ENCODE data around the gene WDR1. TPM values are rescaled to one million over a fixed set of nuclear protein-coding genes. Genes with fewer than 3 reads are reported as not detected.
A peak's percentile ranks its signal among the peaks of the same experiment; 100 is the strongest.

WDR1 gene
- total RNA-seq, 2 donors from 2014 or later, result 550 to 559 TPM

- Mint-ChIP-seq H3K27me3 (no peaks in the 10 kb centered on the region), H3K4me3 (peak overlapping the region; percentile 91), H3K9me3 (no peaks in the 10 kb centered on the region), H3K36me3 (peaks cover 27% of the 10 kb centered on the region), H3K4me1 (ENCODE audit: low read depth in 2 of 2) (peaks cover 70 to 72% of the 10 kb centered on the region in 2 donors), H3K27ac (peak overlapping the region; percentile 90 to 94)
- no peak for DNase-seq (ENCODE audit: low spot score)
- no peak for ATAC-seq
Observed at GRCh38 chr4:10114607-10115006, 2.0 kb downstream of the WDR1 start.

GRCh38 chr4:10114147-10114546 lies 2.5 kb downstream of the WDR1 start:
- Mint-ChIP-seq H3K36me3 (peaks cover 27% of the 10 kb centered on the region), H3K4me1 (ENCODE audit: low read depth in 2 of 2) (peaks cover 75 to 77% of the 10 kb centered on the region in 2 donors), H3K27me3 (no peaks in the 10 kb centered on the region), H3K27ac (peak overlapping the region; percentile 83 to 94), H3K4me3 (peak overlapping the region; percentile 91), H3K9me3 (no peaks in the 10 kb centered on the region)
- no peak for ATAC-seq
- no peak for DNase-seq (ENCODE audit: low spot score)

GRCh38 chr4:10113362-10114047 lies 3.1 kb downstream of the WDR1 start:
- peak overlapping the region; percentile 83 to 94 for H3K27ac Mint-ChIP-seq
- DNase-seq (ENCODE audit: low spot score) (no peak), ATAC-seq (no peak)
- no peaks in the 10 kb centered on the region for H3K27me3 Mint-ChIP-seq
- peaks cover 27% of the 10 kb centered on the region for H3K36me3 Mint-ChIP-seq
- peak overlapping the region; percentile 91 for H3K4me3 Mint-ChIP-seq
- no peaks in the 10 kb centered on the region for H3K9me3 Mint-ChIP-seq
- H3K4me1 Mint-ChIP-seq (ENCODE audit: low read depth in 2 of 2), result peaks cover 76 to 83% of the 10 kb centered on the region in 2 donors

DNA sequence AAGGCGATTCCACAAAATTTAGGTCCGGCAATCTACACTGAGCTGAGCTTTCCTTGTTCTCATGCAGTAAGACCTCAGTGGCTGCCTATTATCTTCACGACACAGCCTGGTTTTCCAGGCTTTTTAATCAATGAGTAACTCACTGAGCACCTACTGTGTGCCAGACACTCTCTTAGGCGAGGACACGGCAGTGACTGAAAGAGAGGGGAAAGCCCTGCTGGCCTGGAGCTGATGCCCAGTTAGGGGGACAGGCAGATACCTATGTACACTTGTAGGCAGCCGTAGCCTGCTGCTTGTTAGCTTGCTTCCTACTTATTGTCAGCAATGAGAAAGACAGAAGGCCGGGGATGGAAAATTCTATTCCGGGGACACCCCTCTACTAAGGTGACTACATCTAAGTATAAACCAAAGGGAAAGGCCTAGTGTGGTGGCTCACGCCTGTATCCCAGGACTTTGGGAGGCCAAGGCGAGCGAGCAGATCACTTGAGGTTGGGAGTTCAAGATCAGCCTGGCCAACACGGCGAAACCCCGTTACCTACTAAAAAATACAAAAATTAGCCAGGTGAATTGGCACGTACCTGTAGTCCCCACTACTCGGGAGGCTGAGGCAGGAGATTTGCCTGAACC lies 3.8 kb downstream of the WDR1 start:
- Mint-ChIP-seq H3K4me1 (ENCODE audit: low read depth in 2 of 2) (peaks cover 78 to 85% of the 10 kb centered on the region in 2 donors), H3K27me3 (no peaks in the 10 kb centered on the region), H3K36me3 (peaks cover 27% of the 10 kb centered on the region), H3K4me3 (peak overlapping the region; percentile 91), H3K27ac (peak overlapping the region; percentile 83 to 94), H3K9me3 (no peaks in the 10 kb centered on the region)
- no peak for DNase-seq (ENCODE audit: low spot score)
- ATAC-seq, result no peak

DNA sequence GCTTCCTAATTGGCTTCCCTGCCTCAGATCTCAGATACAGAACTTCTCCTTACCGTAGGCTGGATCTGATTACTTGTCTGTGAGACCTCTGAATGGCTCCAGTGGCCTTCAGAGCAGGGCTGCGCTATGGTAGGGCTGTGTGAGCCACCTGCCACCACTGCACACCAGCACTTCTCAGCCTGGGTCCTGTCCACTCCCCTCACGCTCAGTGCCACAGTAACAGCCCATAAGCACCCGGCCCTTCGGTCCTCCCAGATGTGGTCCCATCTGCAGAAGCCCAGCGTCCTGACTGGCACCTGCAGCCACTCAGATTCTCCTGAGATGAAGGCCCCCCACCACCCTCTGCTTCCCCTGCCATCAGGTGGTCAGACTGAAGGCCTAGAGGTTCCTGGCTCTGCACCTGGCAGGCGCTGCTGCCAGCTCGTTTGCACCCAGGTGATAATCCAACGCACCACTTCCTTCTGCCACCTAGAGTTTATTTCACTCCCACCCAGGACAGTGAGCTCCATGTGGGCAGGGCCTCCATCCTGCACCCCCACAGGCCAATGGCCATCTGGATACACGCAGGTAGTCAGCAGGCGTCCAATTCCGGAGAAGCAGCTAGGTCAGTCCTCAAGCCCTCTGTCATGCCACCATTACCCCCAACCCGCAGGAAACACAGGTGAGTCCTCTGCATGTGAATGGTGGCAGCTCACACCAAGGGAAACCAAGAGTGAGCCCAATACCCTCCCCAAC lies 5.4 kb downstream of the WDR1 start:
- ATAC-seq, result no peak
- Mint-ChIP-seq H3K4me1 (ENCODE audit: low read depth in 2 of 2) (peaks cover 79 to 85% of the 10 kb centered on the region in 2 donors), H3K4me3 (peak overlapping the region; percentile 76), H3K36me3 (peaks cover 27% of the 10 kb centered on the region), H3K27ac (peak overlapping the region; percentile 94 to 95), H3K27me3 (no peaks in the 10 kb centered on the region), H3K9me3 (no peaks in the 10 kb centered on the region)
- DNase-seq (ENCODE audit: low spot score), result no peak

- Mint-ChIP-seq H3K27me3 (no peaks in the 10 kb centered on the region), H3K4me3 (peak overlapping the region; percentile 76), H3K27ac (peak overlapping the region; percentile 94 to 95), H3K36me3 (peaks cover 28% of the 10 kb centered on the region), H3K9me3 (no peaks in the 10 kb centered on the region), H3K4me1 (ENCODE audit: low read depth in 2 of 2) (peaks cover 85 to 92% of the 10 kb centered on the region in 2 donors)
- DNase-seq (ENCODE audit: low spot score) (no peak), ATAC-seq (no peak)
Observed at GRCh38 chr4:10109995-10110670, 6.5 kb downstream of the WDR1 start.

GRCh38 chr4:10108818-10109783 lies 7.5 kb downstream of the WDR1 start:
- DNase-seq (ENCODE audit: low spot score), result no peak
- peak overlapping the region; percentile 76 for H3K4me3 Mint-ChIP-seq
- H3K27ac Mint-ChIP-seq, result peak overlapping the region; percentile 94 to 95
- ATAC-seq, result peak in 1 of 2 donors; percentile 29
- no peaks in the 10 kb centered on the region for H3K27me3 Mint-ChIP-seq
- H3K9me3 Mint-ChIP-seq, result no peaks in the 10 kb centered on the region
- peaks cover 89 to 92% of the 10 kb centered on the region in 2 donors for H3K4me1 Mint-ChIP-seq (ENCODE audit: low read depth in 2 of 2)
- peaks cover 22% of the 10 kb centered on the region for H3K36me3 Mint-ChIP-seq

DNA sequence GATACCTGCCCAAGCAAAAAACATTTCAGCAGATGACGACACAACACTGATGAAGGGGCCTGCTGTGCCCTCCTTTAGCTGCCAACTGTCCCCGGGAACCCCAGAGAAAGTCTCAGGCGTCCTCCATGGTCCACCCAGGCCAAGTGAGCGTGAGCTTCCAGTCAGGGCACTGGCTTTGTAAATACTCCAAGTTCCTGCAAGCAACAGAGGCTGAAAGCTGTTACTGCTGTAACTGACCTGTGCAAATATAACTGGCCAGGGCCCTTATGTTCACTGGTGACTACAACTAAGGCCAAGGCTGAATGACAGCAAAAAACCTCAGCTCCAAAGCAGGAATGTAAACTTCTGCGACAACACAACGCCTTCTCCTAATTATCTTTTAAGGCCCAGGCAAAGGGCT lies 8.2 kb downstream of the WDR1 start:
- peaks cover 86 to 89% of the 10 kb centered on the region in 2 donors for H3K4me1 Mint-ChIP-seq (ENCODE audit: low read depth in 2 of 2)
- no peaks in the 10 kb centered on the region for H3K27me3 Mint-ChIP-seq
- ATAC-seq, result no peak
- H3K36me3 Mint-ChIP-seq, result peaks cover 16% of the 10 kb centered on the region
- H3K27ac Mint-ChIP-seq, result peak overlapping the region; percentile 94 to 95
- peak overlapping the region; percentile 76 for H3K4me3 Mint-ChIP-seq
- H3K9me3 Mint-ChIP-seq, result no peaks in the 10 kb centered on the region
- no peak for DNase-seq (ENCODE audit: low spot score)

GRCh38 chr4:10107111-10108091 lies 9.2 kb downstream of the WDR1 start:
- H3K27ac Mint-ChIP-seq, result peak overlapping the region; percentile 94 to 95
- ATAC-seq (no peak), DNase-seq (ENCODE audit: low spot score) (no peak)
- no peaks in the 10 kb centered on the region for H3K9me3 Mint-ChIP-seq
- no peaks in the 10 kb centered on the region for H3K27me3 Mint-ChIP-seq
- peak overlapping the region; percentile 76 for H3K4me3 Mint-ChIP-seq
- H3K4me1 Mint-ChIP-seq (ENCODE audit: low read depth in 2 of 2), result peaks cover 88 to 91% of the 10 kb centered on the region in 2 donors
- H3K36me3 Mint-ChIP-seq, result peaks cover 17% of the 10 kb centered on the region

- Mint-ChIP-seq H3K27ac (peak overlapping the region; percentile 94 to 95), H3K27me3 (no peaks in the 10 kb centered on the region), H3K4me1 (ENCODE audit: low read depth in 2 of 2) (peaks cover 89 to 91% of the 10 kb centered on the region in 2 donors), H3K36me3 (peaks cover 23% of the 10 kb centered on the region), H3K4me3 (peak overlapping the region; percentile 77), H3K9me3 (no peaks in the 10 kb centered on the region)
- DNase-seq (ENCODE audit: low spot score) (peak; percentile 83), ATAC-seq (peak; percentile 94 to 96)
Observed at GRCh38 chr4:10106421-10107039, 10.1 kb downstream of the WDR1 start.

- Mint-ChIP-seq H3K27ac (peak overlapping the region; percentile 94 to 95), H3K4me1 (ENCODE audit: low read depth in 2 of 2) (peaks cover 89% of the 10 kb centered on the region in 2 donors), H3K4me3 (peak overlapping the region; percentile 77), H3K9me3 (no peaks in the 10 kb centered on the region), H3K27me3 (no peaks in the 10 kb centered on the region), H3K36me3 (peaks cover 26% of the 10 kb centered on the region)
- ATAC-seq (no peak), DNase-seq (ENCODE audit: low spot score) (no peak)
Observed at GRCh38 chr4:10105920-10106319, 10.7 kb downstream of the WDR1 start.
